ENCODE results near the gene LFNG.

Gene LFNG

GRCh38 chr7:2564970-2565540, 45.5 kb downstream of the LFNG start:
- Histone ChIP-seq H3K9me3 (ENCODE audit: control insufficient read depth, low read length) (no peaks in the 10 kb centered on the region), H3K36me3 (ENCODE audit: control insufficient read depth, insufficient read depth, low read length) (no peaks in the 10 kb centered on the region), H3K4me3 (ENCODE audit: insufficient read depth, low read depth, low read length, poor library complexity, severe bottlenecking) (no peak overlapping the region), H3K27me3 (replicated peaks; ENCODE audit: control insufficient read depth, insufficient read depth, low read length, poor library complexity, severe bottlenecking) (no peaks in the 10 kb centered on the region), H3K27ac (ENCODE audit: insufficient read depth, low read length, poor library complexity, severe bottlenecking) (no peak overlapping the region), H3K4me1 (ENCODE audit: control insufficient read depth, insufficient read depth, low read length, poor library complexity, severe bottlenecking) (no peaks in the 10 kb centered on the region)
- DNase-seq, result no peak

- no peaks in the 10 kb centered on the region for H3K4me1 ChIP-seq (ENCODE audit: control insufficient read depth, insufficient read depth, low read length, poor library complexity, severe bottlenecking)
- H3K4me3 ChIP-seq (ENCODE audit: insufficient read depth, low read depth, low read length, poor library complexity, severe bottlenecking), result no peak overlapping the region
- H3K27ac ChIP-seq (ENCODE audit: insufficient read depth, low read length, poor library complexity, severe bottlenecking), result no peak overlapping the region
- no peaks in the 10 kb centered on the region for H3K36me3 ChIP-seq (ENCODE audit: control insufficient read depth, insufficient read depth, low read length)
- no peak for DNase-seq
- H3K27me3 ChIP-seq (replicated peaks; ENCODE audit: control insufficient read depth, insufficient read depth, low read length, poor library complexity, severe bottlenecking), result no peaks in the 10 kb centered on the region
- no peaks in the 10 kb centered on the region for H3K9me3 ChIP-seq (ENCODE audit: control insufficient read depth, low read length)
Measured at GRCh38 chr7:2566348-2566889, 46.8 kb downstream of the LFNG start.

GRCh38 chr7:2566890-2567678, 47.5 kb downstream of the LFNG start:
- H3K27me3 ChIP-seq (replicated peaks; ENCODE audit: control insufficient read depth, insufficient read depth, low read length, poor library complexity, severe bottlenecking), result no peaks in the 10 kb centered on the region
- no peaks in the 10 kb centered on the region for H3K36me3 ChIP-seq (ENCODE audit: control insufficient read depth, insufficient read depth, low read length)
- no peak overlapping the region for H3K4me3 ChIP-seq (ENCODE audit: insufficient read depth, low read depth, low read length, poor library complexity, severe bottlenecking)
- no peaks in the 10 kb centered on the region for H3K4me1 ChIP-seq (ENCODE audit: control insufficient read depth, insufficient read depth, low read length, poor library complexity, severe bottlenecking)
- H3K27ac ChIP-seq (ENCODE audit: insufficient read depth, low read length, poor library complexity, severe bottlenecking), result no peak overlapping the region
- no peaks in the 10 kb centered on the region for H3K9me3 ChIP-seq (ENCODE audit: control insufficient read depth, low read length)
- DNase-seq, result no peak

- Histone ChIP-seq H3K27me3 (replicated peaks; ENCODE audit: control insufficient read depth, insufficient read depth, low read length, poor library complexity, severe bottlenecking) (no peaks in the 10 kb centered on the region), H3K36me3 (ENCODE audit: control insufficient read depth, insufficient read depth, low read length) (no peaks in the 10 kb centered on the region), H3K4me1 (ENCODE audit: control insufficient read depth, insufficient read depth, low read length, poor library complexity, severe bottlenecking) (no peaks in the 10 kb centered on the region), H3K9me3 (ENCODE audit: control insufficient read depth, low read length) (no peaks in the 10 kb centered on the region), H3K27ac (ENCODE audit: insufficient read depth, low read length, poor library complexity, severe bottlenecking) (no peak overlapping the region), H3K4me3 (ENCODE audit: insufficient read depth, low read depth, low read length, poor library complexity, severe bottlenecking) (no peak overlapping the region)
- no peak for DNase-seq
Measured at GRCh38 chr7:2567679-2568278, 48.2 kb downstream of the LFNG start.

- DNase-seq, result no peak
- H3K36me3 ChIP-seq (ENCODE audit: control insufficient read depth, insufficient read depth, low read length), result no peaks in the 10 kb centered on the region
- no peaks in the 10 kb centered on the region for H3K4me1 ChIP-seq (ENCODE audit: control insufficient read depth, insufficient read depth, low read length, poor library complexity, severe bottlenecking)
- H3K4me3 ChIP-seq (ENCODE audit: insufficient read depth, low read depth, low read length, poor library complexity, severe bottlenecking), result no peak overlapping the region
- no peaks in the 10 kb centered on the region for H3K27me3 ChIP-seq (replicated peaks; ENCODE audit: control insufficient read depth, insufficient read depth, low read length, poor library complexity, severe bottlenecking)
- no peaks in the 10 kb centered on the region for H3K9me3 ChIP-seq (ENCODE audit: control insufficient read depth, low read length)
- H3K27ac ChIP-seq (ENCODE audit: insufficient read depth, low read length, poor library complexity, severe bottlenecking), result no peak overlapping the region
Measured at GRCh38 chr7:2568521-2569223, 49.1 kb downstream of the LFNG start.

GRCh38 chr7:2569421-2569820, 49.8 kb downstream of the LFNG start:
- Histone ChIP-seq H3K9me3 (ENCODE audit: control insufficient read depth, low read length) (no peaks in the 10 kb centered on the region), H3K4me3 (ENCODE audit: insufficient read depth, low read depth, low read length, poor library complexity, severe bottlenecking) (no peak overlapping the region), H3K27ac (ENCODE audit: insufficient read depth, low read length, poor library complexity, severe bottlenecking) (no peak overlapping the region), H3K27me3 (replicated peaks; ENCODE audit: control insufficient read depth, insufficient read depth, low read length, poor library complexity, severe bottlenecking) (no peaks in the 10 kb centered on the region), H3K4me1 (ENCODE audit: control insufficient read depth, insufficient read depth, low read length, poor library complexity, severe bottlenecking) (no peaks in the 10 kb centered on the region), H3K36me3 (ENCODE audit: control insufficient read depth, insufficient read depth, low read length) (no peaks in the 10 kb centered on the region)
- no peak for DNase-seq

GRCh38 chr7:2570021-2570420, 50.4 kb downstream of the LFNG start:
- Histone ChIP-seq H3K27ac (ENCODE audit: insufficient read depth, low read length, poor library complexity, severe bottlenecking) (no peak overlapping the region), H3K36me3 (ENCODE audit: control insufficient read depth, insufficient read depth, low read length) (no peaks in the 10 kb centered on the region), H3K4me1 (ENCODE audit: control insufficient read depth, insufficient read depth, low read length, poor library complexity, severe bottlenecking) (no peaks in the 10 kb centered on the region), H3K9me3 (ENCODE audit: control insufficient read depth, low read length) (no peaks in the 10 kb centered on the region), H3K27me3 (replicated peaks; ENCODE audit: control insufficient read depth, insufficient read depth, low read length, poor library complexity, severe bottlenecking) (no peaks in the 10 kb centered on the region), H3K4me3 (ENCODE audit: insufficient read depth, low read depth, low read length, poor library complexity, severe bottlenecking) (no peak overlapping the region)
- no peak for DNase-seq

- DNase-seq, result no peak
Measured at GRCh38 chr7:2571409-2571808, 51.8 kb downstream of the LFNG start.

GRCh38 chr7:2572101-2572842, 52.7 kb downstream of the LFNG start:
- no peak overlapping the region for H3K4me3 ChIP-seq (ENCODE audit: insufficient read depth, low read depth, low read length, poor library complexity, severe bottlenecking)
- H3K36me3 ChIP-seq (ENCODE audit: control insufficient read depth, insufficient read depth, low read length), result no peaks in the 10 kb centered on the region
- no peaks in the 10 kb centered on the region for H3K27me3 ChIP-seq (replicated peaks; ENCODE audit: control insufficient read depth, insufficient read depth, low read length, poor library complexity, severe bottlenecking)
- no peaks in the 10 kb centered on the region for H3K9me3 ChIP-seq (ENCODE audit: control insufficient read depth, low read length)
- no peak for DNase-seq
- H3K4me1 ChIP-seq (ENCODE audit: control insufficient read depth, insufficient read depth, low read length, poor library complexity, severe bottlenecking), result no peaks in the 10 kb centered on the region
- H3K27ac ChIP-seq (ENCODE audit: insufficient read depth, low read length, poor library complexity, severe bottlenecking), result no peak overlapping the region

More at GRCh38 chr7:2571409-2571808, 51.8 kb downstream of the LFNG start:
- Histone ChIP-seq H3K4me3 (ENCODE audit: insufficient read depth, low read depth, low read length, poor library complexity, severe bottlenecking) (no peak overlapping the region), H3K27ac (ENCODE audit: insufficient read depth, low read length, poor library complexity, severe bottlenecking) (no peak overlapping the region), H3K27me3 (replicated peaks; ENCODE audit: control insufficient read depth, insufficient read depth, low read length, poor library complexity, severe bottlenecking) (no peaks in the 10 kb centered on the region), H3K36me3 (ENCODE audit: control insufficient read depth, insufficient read depth, low read length) (no peaks in the 10 kb centered on the region), H3K9me3 (ENCODE audit: control insufficient read depth, low read length) (no peaks in the 10 kb centered on the region), H3K4me1 (ENCODE audit: control insufficient read depth, insufficient read depth, low read length, poor library complexity, severe bottlenecking) (no peaks in the 10 kb centered on the region)
